ENCODE data around the gene PDE5A.
"Not testable (repeated sequence)": the region's sequence is repeated elsewhere in the genome, so short reads cannot be mapped to it uniquely, and the experiment has no call there.

The PDE5A gene

GRCh38 chr4:119628281-119629141, at the start of gene PDE5A:
Gene PDE5A (minus strand): TSS chr4:119628804. CDS start chr4:119628671, 133 bp downstream.
- DNase-seq (ENCODE audit: low spot score) = peak; percentile 92

- DNase-seq (ENCODE audit: low spot score) = no peak
Observed at GRCh38 chr4:119676101-119676500, 47.5 kb upstream of the PDE5A start.

DNA sequence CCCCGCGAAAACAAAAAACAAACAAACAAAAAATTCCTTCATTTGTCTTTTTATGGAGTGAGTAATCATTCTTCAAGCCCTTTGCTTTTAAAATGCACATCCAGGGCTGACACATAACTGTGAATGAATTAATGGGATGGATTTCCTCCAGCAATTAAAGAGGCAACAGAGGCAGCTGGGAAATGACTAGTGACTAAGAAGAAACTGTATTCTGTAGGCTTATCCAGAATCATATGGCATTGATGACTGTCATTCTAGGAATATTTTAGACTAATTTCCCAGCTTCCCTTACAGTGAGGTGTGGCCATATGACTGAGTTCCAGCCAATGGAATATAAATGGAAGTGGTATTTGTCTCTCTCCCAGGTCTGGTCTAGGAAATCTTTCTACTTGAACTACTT, 46.8 kb upstream of the PDE5A start:
- no peak for DNase-seq (ENCODE audit: low spot score)

GRCh38 chr4:119672938-119673337, 44.3 kb upstream of the PDE5A start:
- no peak for DNase-seq (ENCODE audit: low spot score)

GRCh38 chr4:119672086-119672485, 43.5 kb upstream of the PDE5A start:
- DNase-seq (ENCODE audit: low spot score) = no peak

DNA sequence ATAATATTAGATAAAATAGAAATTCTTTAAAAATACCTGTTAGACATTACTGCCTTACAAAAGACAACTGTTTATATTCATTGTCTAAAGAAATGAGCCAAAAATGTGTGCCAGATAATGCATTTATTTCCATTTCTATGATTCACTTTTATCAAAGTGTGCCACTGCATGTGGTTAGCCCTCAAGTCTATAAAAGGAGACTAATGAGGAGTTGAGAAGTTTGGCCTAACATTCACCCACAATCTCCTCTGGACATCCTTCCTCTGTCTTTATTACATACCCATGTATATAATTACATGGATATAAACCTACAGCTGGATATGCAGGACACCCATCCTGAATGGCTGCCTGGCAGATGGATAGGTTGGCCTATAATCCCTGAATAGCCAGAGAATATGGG, 42.6 kb upstream of the PDE5A start:
- DNase-seq (ENCODE audit: low spot score) = no peak

- DNase-seq (ENCODE audit: low spot score) = no peak
Observed at GRCh38 chr4:119667802-119668201, 39.2 kb upstream of the PDE5A start.

- no peak for DNase-seq (ENCODE audit: low spot score)
Observed at GRCh38 chr4:119666653-119667091, 38.1 kb upstream of the PDE5A start.

GRCh38 chr4:119665752-119666151, 37.1 kb upstream of the PDE5A start:
- DNase-seq (ENCODE audit: low spot score) = no peak

- no peak for DNase-seq (ENCODE audit: low spot score)
Observed at GRCh38 chr4:119664168-119664907, 35.7 kb upstream of the PDE5A start.

DNA sequence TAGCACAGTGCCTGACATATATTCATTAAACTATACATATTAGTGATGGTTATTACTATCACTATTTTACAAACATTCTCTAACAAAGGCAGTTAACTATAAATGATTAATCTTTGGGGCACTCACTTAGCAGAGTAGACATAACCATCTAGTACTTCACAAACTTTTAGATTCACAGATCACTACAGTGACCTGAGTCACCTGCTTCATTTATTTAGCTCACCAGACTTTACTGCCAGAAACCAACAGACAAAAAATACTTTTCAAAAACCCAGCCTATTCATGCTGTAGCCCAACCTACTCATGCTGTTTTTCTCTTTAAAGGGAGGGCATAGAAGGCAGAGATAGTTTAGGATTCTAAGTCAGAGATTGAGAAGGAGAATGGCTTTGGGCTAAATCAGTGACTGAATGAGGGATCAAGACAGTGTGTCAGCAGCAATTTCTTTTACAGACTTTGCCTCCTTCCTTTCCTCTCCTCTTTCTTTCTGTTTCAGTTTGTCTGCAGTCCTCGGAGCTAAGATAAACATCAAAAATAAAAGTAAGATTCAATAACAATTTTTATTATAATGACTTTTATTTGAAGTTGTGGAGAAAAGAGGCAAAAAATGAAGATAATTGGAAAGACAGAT, 34.7 kb upstream of the PDE5A start:
- DNase-seq (ENCODE audit: low spot score) = no peak

- DNase-seq (ENCODE audit: low spot score) = not testable (repeated sequence)
Observed at GRCh38 chr4:119662612-119663011, 34.0 kb upstream of the PDE5A start.

GRCh38 chr4:119661231-119661630, 32.6 kb upstream of the PDE5A start:
- no peak for DNase-seq (ENCODE audit: low spot score)

GRCh38 chr4:119659576-119659975, 31.0 kb upstream of the PDE5A start:
- DNase-seq (ENCODE audit: low spot score) = no peak

GRCh38 chr4:119657111-119657611, 28.6 kb upstream of the PDE5A start:
- DNase-seq (ENCODE audit: low spot score) = peak; percentile 12

DNA sequence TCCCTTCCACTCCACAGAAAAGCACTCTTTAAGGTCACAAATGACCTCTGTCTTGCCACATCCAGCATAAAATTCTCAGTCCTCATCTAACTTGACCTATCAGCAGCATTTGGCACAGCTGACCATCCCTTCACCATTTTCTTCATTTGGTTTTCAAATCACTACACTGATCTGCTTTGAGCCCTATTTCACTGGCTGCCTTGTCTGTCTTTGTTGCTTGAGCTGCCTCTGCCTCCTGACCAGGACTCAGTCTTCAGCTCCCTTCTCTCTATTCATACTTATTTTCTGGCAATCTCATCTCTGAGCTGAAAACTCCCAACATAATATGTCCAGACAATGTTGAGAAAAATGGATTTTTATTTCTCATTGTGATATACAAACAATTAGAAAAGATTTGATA, 27.7 kb upstream of the PDE5A start:
- DNase-seq (ENCODE audit: low spot score) = no peak

DNA sequence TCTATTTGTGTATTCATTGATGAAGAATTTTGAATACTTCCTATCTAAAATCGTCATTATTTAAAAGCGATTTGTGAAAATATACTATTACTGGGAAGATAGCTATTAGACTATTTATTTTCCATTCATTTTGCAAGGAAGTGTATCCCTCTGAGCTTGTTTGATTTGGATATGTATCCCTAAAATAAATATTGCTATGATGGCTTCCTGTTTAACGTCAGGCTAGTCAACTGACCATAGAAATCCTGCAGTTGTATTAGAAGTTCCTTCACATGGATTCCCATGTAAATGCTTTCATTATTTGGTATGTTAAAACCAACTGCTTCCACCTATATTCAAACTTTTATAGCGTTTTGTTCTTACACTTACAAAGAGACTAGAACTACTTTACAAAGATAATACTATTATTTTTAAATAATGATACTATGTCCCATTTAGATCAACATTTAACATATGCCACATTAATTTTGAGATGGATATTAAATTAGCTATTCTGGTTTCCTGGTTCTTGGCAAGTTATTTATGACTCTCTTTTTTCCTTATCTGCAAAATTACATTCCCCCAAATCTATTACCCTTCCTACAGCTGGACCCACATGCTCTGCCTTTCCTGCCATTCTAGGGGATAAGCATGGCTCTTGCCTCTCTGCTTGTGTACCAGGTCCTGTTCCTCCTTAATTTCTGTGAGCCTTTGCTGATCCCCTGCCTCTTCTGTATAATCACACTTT, 26.7 kb upstream of the PDE5A start:
- no peak for DNase-seq (ENCODE audit: low spot score)

DNA sequence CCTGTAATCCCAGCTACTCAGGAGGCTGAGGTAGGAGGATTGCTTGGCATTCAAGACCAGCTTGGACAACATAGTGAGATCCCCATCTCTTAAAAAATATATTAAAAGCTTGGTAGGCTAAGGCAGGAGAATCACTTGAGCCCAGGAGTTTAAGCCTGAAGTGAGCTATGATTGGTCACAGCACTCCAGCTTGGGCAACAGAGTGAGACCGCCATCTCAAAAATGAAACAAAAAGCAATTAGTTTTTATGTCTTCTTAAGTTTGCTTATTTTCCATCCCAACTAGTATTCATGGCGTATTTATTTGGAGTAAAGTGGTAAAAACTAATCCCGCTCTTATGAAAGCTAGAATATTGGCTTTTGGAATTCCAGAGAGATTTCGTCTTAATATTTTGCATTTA, 25.4 kb upstream of the PDE5A start:
- no peak for DNase-seq (ENCODE audit: low spot score)

- no peak for DNase-seq (ENCODE audit: low spot score)
Observed at GRCh38 chr4:119652998-119653397, 24.4 kb upstream of the PDE5A start.

- no peak for DNase-seq (ENCODE audit: low spot score)
Observed at GRCh38 chr4:119648398-119648797, 19.8 kb upstream of the PDE5A start.

GRCh38 chr4:119647558-119647957, 19.0 kb upstream of the PDE5A start:
- no peak for DNase-seq (ENCODE audit: low spot score)
